ENCODE data around the gene CEMIP2.

The CEMIP2 gene

DNA sequence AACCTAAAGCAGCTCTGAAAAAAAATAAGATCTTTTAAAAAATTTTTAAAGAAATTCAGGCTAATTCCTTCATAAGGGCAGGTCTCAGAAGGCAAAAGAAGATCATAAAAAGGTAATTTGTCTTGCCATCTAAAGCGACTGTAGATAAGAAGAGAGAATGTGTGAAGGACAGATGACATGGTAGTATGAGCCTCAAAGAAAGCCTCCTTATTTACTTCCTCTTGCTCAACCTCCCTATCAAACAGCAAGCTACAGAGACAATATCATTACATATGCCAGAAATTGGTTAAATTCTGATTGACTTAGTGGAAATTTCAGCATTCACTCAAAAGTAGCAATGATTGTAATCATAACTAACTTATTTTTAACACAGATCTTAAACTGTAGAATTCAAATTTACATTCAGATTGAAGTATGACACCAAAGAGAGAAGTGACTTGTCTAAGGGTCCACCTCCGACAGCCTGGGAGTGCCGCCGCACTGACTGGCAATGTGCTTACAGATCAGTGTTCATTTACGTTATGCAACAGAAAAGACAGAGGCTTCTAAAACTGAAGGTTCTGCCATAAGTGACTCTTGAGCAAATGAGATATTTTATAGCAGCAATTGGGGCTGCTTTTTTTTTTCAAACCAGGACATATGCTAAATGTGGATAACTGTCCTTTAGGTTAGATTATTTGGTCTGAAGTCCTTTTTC lies 132.0 kb downstream of the CEMIP2 start:
- FAIRE-seq: no peak
- DNase-seq (ENCODE audit: insufficient read length, low spot score): no peak
- TF ChIP-seq POLR2AphosphoS5 (IDR thresholded peaks at IDR 0.05; ENCODE audit: low read depth, low read length) (no peak), SPI1 (IDR thresholded peaks at IDR 0.05; ENCODE audit: low read depth, low read length) (no peak), PAX5 (IDR thresholded peaks at IDR 0.05; ENCODE audit: insufficient read depth, low read length, severe bottlenecking) (no peak), TAF1 (IDR thresholded peaks at IDR 0.05; ENCODE audit: low read depth, low read length) (no peak), POU2F2 (IDR thresholded peaks at IDR 0.05; ENCODE audit: low read depth, low read length) (no peak), POLR2A (IDR thresholded peaks at IDR 0.05; ENCODE audit: low read depth, low read length) (no peak)

DNA sequence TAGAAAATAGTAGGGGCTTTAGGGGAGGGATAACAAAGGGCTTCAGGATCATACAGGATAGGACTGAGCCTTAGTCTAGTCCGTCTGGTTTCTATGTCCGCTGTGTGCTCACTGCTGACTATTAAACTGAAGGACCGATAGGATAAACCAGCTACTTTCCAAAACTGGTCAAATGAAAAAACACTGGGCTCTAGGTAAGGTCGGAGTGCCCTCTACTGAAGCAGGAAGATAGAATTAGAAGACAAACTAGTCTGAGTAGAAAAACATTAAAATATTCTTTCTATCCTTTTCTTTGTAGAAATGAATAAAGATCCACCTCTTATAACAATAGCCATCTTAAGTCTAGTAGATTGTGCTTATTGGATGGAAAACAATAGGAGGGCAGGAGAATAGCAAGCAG lies 133.6 kb downstream of the CEMIP2 start:
- no peak for FAIRE-seq
- TF ChIP-seq SPI1 (IDR thresholded peaks at IDR 0.05; ENCODE audit: low read depth, low read length) (no peak), POLR2A (IDR thresholded peaks at IDR 0.05; ENCODE audit: low read depth, low read length) (no peak), POLR2AphosphoS5 (IDR thresholded peaks at IDR 0.05; ENCODE audit: low read depth, low read length) (no peak), POU2F2 (IDR thresholded peaks at IDR 0.05; ENCODE audit: low read depth, low read length) (no peak), PAX5 (IDR thresholded peaks at IDR 0.05; ENCODE audit: insufficient read depth, low read length, severe bottlenecking) (no peak), TAF1 (IDR thresholded peaks at IDR 0.05; ENCODE audit: low read depth, low read length) (no peak)
- no peak for DNase-seq (ENCODE audit: insufficient read length, low spot score)
